ENCODE measurements around the gene CFAP46. TPM values are rescaled to one million over a fixed set of nuclear protein-coding genes. Genes with fewer than 3 reads are reported as not detected.

Gene CFAP46
- total and polyA plus RNA-seq, 9 of the 15 experiments (the other 6 are each of a cell fraction or from before 2014, with no cell fraction given), result not detected

- DNase-seq (ENCODE audit: extremely low read depth in 1 of 4, low spot score in 3 of 4) (no peak), FAIRE-seq (no peak), ATAC-seq (no peak)
- no peak overlapping the region for H3K27ac ChIP-seq (ENCODE audit: extremely low read depth, low read depth, low read length)
- BruUV-seq (replicated peaks), result no TSS peak
- H3K9me1 ChIP-seq (ENCODE audit: control insufficient read depth, insufficient read depth, low read length), result no peaks in the 10 kb centered on the region
- H3K27me3 ChIP-seq (ENCODE audit: control insufficient read depth in 2 of 2, insufficient read depth in 2 of 2, low read length in 2 of 2), result peaks cover 3 to 61% of the 10 kb centered on the region in 2 experiments; a peak in 3 of 5 replicates
- H4K20me1 ChIP-seq (replicated peaks; ENCODE audit: control insufficient read depth, insufficient read depth, low read length), result no peaks in the 10 kb centered on the region
- ChIA-PET POLR2A (no interaction called here), CTCF (ENCODE audit: low intra/inter-chr PET ratio) (no interaction called here)
- H3K36me3 ChIP-seq (ENCODE audit: control insufficient read depth, insufficient read depth, low read length), result no peaks in the 10 kb centered on the region
- H3K9ac ChIP-seq (ENCODE audit: insufficient read depth in 1 of 2, low read depth in 2 of 2, low read length in 2 of 2), result no peak overlapping the region
- no peaks in the 10 kb centered on the region for H3K79me2 ChIP-seq (ENCODE audit: control insufficient read depth, insufficient read depth, low read length)
- WGBS (ENCODE audit: insufficient coverage, low coverage, missing lambda C conversion rate), result 2% methylated on average over 18 of the region's 26 CpGs
- H2AFZ ChIP-seq (ENCODE audit: low read depth, low read length), result no peak overlapping the region
- in situ Hi-C loops (cut with MboI), result no loop called here
- intact Hi-C loops (cut with micrococcal nuclease), result no loop called here
- TF ChIP-seq ZNF311 (CRISPR knock-in tag; IDR thresholded peaks at IDR 0.05), result no peak
- no peak for TF ChIP-seq SREBF2 (CRISPR knock-in tag; IDR thresholded peaks at IDR 0.05)
- no peak for TF ChIP-seq THRA (IDR thresholded peaks at IDR 0.05)
- TF ChIP-seq RREB1 (CRISPR knock-in tag; IDR thresholded peaks at IDR 0.05), result no peak
- no peaks in the 10 kb centered on the region for H3K4me1 ChIP-seq (replicated peaks in 1 of 2; ENCODE audit: control insufficient read depth in 2 of 2, insufficient read depth in 2 of 2, low read length in 2 of 2)
- H3K4me3 ChIP-seq, result no peak overlapping the region
- H3K4me2 ChIP-seq (ENCODE audit: insufficient read depth, low read length), result no peak overlapping the region
- H3K9me3 ChIP-seq (replicated peaks; ENCODE audit: control insufficient read depth, insufficient read depth, low read depth, low read length), result no peaks in the 10 kb centered on the region
Measured at GRCh38 chr10:132972149-132972985, 30.0 kb upstream of the CFAP46 start.
